Neural cell (in vitro differentiated cells): ENCODE data around the gene CPPED1. TPM values are rescaled to one million over a fixed set of nuclear protein-coding genes. Genes with fewer than 3 reads are reported as not detected.
"Not testable (repeated sequence)": the region's sequence is repeated elsewhere in the genome, so short reads cannot be mapped to it uniquely, and the experiment has no call there.

Source experiments
- H2AFZ ChIP-seq: fragments of 200-600, 300-800 bp; sonication (generic), shearing (Covaris generic); 2 replicates; pipeline ENCODE4 v1.6.0; 2014; ENCODE audit warnings: low read depth, mild to moderate bottlenecking, antibody characterized with exemption, low read length, moderate library complexity
- H3F3A ChIP-seq: fragments of 200-600 bp; shearing (Covaris generic); 2 replicates; pipeline ENCODE4 v1.6.1; 2016; ENCODE audit warnings: mild to moderate bottlenecking, moderate library complexity, mixed read lengths, antibody characterized with exemption, low read length; ENCODE audit not compliant: insufficient read depth, poor library complexity, severe bottlenecking
- H3K27ac ChIP-seq: fragments of 200-600, 300-800 bp; sonication (generic), shearing (Covaris generic); 2 replicates; pipeline ENCODE4 v1.5.1; 2014; ENCODE audit warnings: mild to moderate bottlenecking, low read length, moderate library complexity
- H3K27me3 ChIP-seq: fragments of 300-800, 200-600 bp; sonication (generic), shearing (Covaris generic); 2 replicates; pipeline ENCODE4 v1.6.0; 2014; ENCODE audit warnings: mild to moderate bottlenecking, low read depth, low read length, moderate library complexity; ENCODE audit not compliant: insufficient read depth
- H3K36me3 ChIP-seq: fragments of 300-800, 200-600 bp; sonication (generic), shearing (Covaris generic); 2 replicates; pipeline ENCODE4 v1.5.1; 2014; ENCODE audit warnings: mild to moderate bottlenecking, antibody characterized with exemption, low read length, moderate library complexity; ENCODE audit not compliant: insufficient read depth
- H3K4me2 ChIP-seq: fragments of 300-800, 200-600 bp; sonication (generic), shearing (Covaris generic); 2 replicates; pipeline ENCODE4 v1.6.0; 2014; ENCODE audit warnings: mild to moderate bottlenecking, low read length
- H3K4me3 ChIP-seq: fragments of 300-800, 200-600 bp; sonication (generic), shearing (Covaris generic); 2 replicates; pipeline ENCODE4 v1.5.1; 2014; ENCODE audit warnings: mild to moderate bottlenecking, low read length, moderate library complexity
- H3K79me2 ChIP-seq: fragments of 200-600 bp; shearing (Covaris generic); replicated peaks from 2 replicates; pipeline ENCODE4 v1.6.0; 2014; ENCODE audit warnings: mild to moderate bottlenecking, low read length, moderate library complexity; ENCODE audit not compliant: insufficient read depth
- H3K9ac ChIP-seq: fragments of 300-800, 200-600 bp; sonication (generic), shearing (Covaris generic); 2 replicates; pipeline ENCODE4 v1.6.1; 2016; ENCODE audit warnings: mild to moderate bottlenecking, low read length, mixed read lengths
- H3K9me2 ChIP-seq: fragments of 200-600 bp; shearing (Covaris generic); 2 replicates; pipeline ENCODE4 v1.6.1; 2016; ENCODE audit warnings: mild to moderate bottlenecking, low read length, mixed read lengths; ENCODE audit not compliant: insufficient read depth
- H3K9me3 ChIP-seq: fragments of 200-600, 300-800 bp; sonication (generic), shearing (Covaris generic); 2 replicates; pipeline ENCODE4 v1.6.1; 2016; ENCODE audit warnings: mild to moderate bottlenecking, mixed run types, low read length, moderate library complexity, mixed read lengths
- H4K20me1 ChIP-seq: fragments of 200-600 bp; shearing (Covaris generic); 2 replicates; pipeline ENCODE4 v1.6.1; 2016; ENCODE audit warnings: mild to moderate bottlenecking, mixed run types; ENCODE audit not compliant: insufficient read depth
- EP300 ChIP-seq: fragments of 450-650 bp; conservative IDR thresholded peaks from 2 replicates; pipeline ENCODE4 v1.6.1; 2014; ENCODE audit warnings: antibody characterized with exemption, mild to moderate bottlenecking, moderate library complexity; ENCODE audit not compliant: poor library complexity, severe bottlenecking
- EZH2 ChIP-seq: fragments of 200-600, 300-800 bp; shearing (Covaris generic), sonication (generic); IDR thresholded peaks from 2 replicates; pipeline ENCODE4 v1.6.1; 2014; ENCODE audit warnings: antibody characterized with exemption, low read length, borderline replicate concordance, mild to moderate bottlenecking; ENCODE audit not compliant: insufficient read depth, poor library complexity, severe bottlenecking
- POLR2AphosphoS5 ChIP-seq: IDR thresholded peaks from 2 replicates; pipeline ENCODE4 v1.6.1; 2012
- SMC3 ChIP-seq: fragments of 450-650 bp; conservative IDR thresholded peaks from 2 replicates; pipeline ENCODE4 v1.6.1; 2014; ENCODE audit warnings: antibody characterized with exemption, mild to moderate bottlenecking, moderate library complexity; ENCODE audit not compliant: poor library complexity
- TAF1 ChIP-seq: IDR thresholded peaks from 2 replicates; pipeline ENCODE4 v1.6.1; 2012; ENCODE audit warnings: low read depth
- polyA plus RNA-seq: library from polyadenylated mRNA; depleted of rRNA; stranded (reverse); fragments of >200 nt; gene quantifications from 2 replicates; pipeline ENCODE4 v1.2.3, GENCODE V29; 2014
- TF ChIP-seq, protein P1 (sequence below): fragments of 450-650 bp; IDR thresholded peaks from 2 replicates; pipeline ENCODE4 v1.5.1; 2014; ENCODE audit warnings: antibody characterized with exemption, mild to moderate bottlenecking, moderate library complexity; ENCODE audit not compliant: poor library complexity, severe bottlenecking
- TF ChIP-seq, protein P2 (sequence below): IDR thresholded peaks from 2 replicates; pipeline ENCODE4 v1.6.1; 2012; ENCODE audit warnings: borderline replicate concordance

Gene CPPED1
- polyA plus RNA-seq, 1 donor from 2014 or later = 2.5 TPM

DNA sequence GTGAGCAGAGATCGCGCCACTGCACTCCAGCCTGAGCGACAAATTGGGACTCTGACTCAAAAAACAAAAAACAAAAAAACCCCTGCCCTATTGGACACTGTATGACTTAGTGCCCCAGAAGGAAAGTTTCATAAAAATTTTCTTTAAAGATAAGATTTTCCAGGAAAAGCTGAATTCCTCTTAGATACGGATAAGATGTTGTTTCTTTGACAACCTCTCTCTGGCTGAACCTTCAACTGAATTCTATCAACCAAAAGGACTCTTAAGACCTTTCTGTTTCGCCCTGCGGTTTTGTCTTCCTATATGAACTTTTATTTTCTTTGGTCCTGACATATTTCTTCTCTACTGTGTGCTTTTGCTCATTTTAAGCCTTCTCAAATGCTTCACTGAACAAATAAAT, 35.8 kb downstream of the CPPED1 start:
- Histone ChIP-seq H3K4me2 (no peak overlapping the region), H3K27me3 (no peaks in the 10 kb centered on the region), H3K79me2 (no peaks in the 10 kb centered on the region), H3K9me3 (no peaks in the 10 kb centered on the region), H3F3A (no peaks in the 10 kb centered on the region), H3K27ac (no peak overlapping the region), H3K36me3 (no peaks in the 10 kb centered on the region), H3K4me3 (no peak overlapping the region), H4K20me1 (no peaks in the 10 kb centered on the region), H2AFZ (no peak overlapping the region), H3K9ac (no peak overlapping the region), H3K9me2 (no peaks in the 10 kb centered on the region)
- no peak for TF ChIP-seq SMC3

DNA sequence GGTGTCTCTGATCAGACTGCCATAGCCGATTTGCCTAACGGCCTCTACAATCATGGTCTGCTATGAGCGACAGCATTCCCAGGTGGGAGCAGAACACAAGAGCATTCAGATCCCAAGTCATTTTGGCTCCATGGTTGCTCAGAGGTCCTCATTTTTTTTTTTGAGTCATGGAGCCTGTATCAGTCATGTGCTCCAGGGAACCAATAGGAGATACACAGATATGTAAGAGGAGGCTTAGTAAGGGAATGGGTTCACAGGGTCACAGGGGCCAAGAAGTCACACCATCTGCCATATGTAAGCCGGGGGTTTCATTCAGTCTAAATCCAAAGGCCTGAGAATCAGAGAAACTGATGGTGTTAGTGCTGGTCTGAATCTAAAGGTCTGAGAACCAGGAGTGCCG, 36.8 kb downstream of the CPPED1 start:
- no peak overlapping the region for H3K27ac ChIP-seq
- no peaks in the 10 kb centered on the region for H3F3A ChIP-seq
- H3K9me2 ChIP-seq = no peaks in the 10 kb centered on the region
- no peaks in the 10 kb centered on the region for H3K79me2 ChIP-seq
- H3K27me3 ChIP-seq = no peaks in the 10 kb centered on the region
- no peak overlapping the region for H3K4me2 ChIP-seq
- no peaks in the 10 kb centered on the region for H3K9me3 ChIP-seq
- no peaks in the 10 kb centered on the region for H4K20me1 ChIP-seq
- H3K4me3 ChIP-seq = no peak overlapping the region
- H2AFZ ChIP-seq = no peak overlapping the region
- no peaks in the 10 kb centered on the region for H3K36me3 ChIP-seq
- no peak overlapping the region for H3K9ac ChIP-seq
- TF ChIP-seq TAF1 = no peak
- TF ChIP-seq EP300 = no peak

DNA sequence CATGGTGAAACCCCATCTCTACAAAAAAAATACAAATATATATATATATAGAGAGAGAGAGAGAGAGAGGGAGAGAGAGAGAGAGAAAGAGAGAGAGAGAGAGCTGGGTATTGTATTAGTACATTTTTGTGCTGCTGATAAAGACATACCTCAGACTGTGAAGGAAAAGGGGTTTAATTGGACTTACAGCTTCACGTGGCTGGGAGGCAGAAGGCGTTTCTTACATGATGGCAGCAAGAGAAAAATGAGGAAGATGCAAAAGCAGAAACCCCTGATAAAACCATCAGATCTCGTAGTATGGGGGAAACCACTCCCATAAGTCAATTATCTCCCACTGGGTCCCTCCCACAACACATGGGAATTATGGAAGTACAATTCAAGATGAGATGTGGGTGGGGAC, 37.5 kb downstream of the CPPED1 start:
- H3K4me3 ChIP-seq, H2AFZ ChIP-seq, H3K9ac ChIP-seq, H3K9me2 ChIP-seq, H3K27me3 ChIP-seq, H3K79me2 ChIP-seq, H4K20me1 ChIP-seq, H3K27ac ChIP-seq, H3F3A ChIP-seq, H3K36me3 ChIP-seq, H3K9me3 ChIP-seq, H3K4me2 ChIP-seq: not testable (repeated sequence)

DNA sequence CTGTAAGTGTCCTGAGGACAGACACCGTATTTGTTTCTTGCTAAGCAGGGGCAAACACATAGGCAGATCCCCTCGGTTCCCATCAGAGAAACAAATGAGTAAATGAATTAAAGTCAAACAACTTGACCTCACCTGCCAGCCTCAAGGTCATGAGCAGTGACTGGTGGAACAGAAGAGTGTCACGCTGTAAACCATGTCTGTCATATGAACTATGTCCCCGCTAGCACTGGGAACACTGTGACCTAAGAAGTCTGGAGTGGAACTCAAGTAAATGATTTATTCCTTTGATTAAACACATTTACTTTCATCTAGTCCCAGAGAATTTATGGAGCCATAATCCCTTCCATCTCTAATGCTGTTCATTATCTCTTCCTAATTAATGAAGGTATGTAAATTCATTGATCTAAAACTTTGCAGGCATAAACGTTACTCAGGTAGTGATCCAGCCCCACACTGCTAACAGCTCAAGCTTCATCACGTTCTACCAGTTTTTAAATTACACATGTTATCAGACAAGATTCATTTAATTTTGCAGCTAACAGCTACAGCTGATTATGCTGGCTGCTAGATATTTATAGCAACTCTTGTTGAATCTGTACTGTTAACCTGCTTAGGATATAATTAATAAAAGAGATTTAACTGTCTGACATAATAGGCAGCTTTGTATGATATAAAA, 38.7 kb downstream of the CPPED1 start:
- Histone ChIP-seq H3K9ac (no peak overlapping the region), H3K9me2 (no peaks in the 10 kb centered on the region), H3K9me3 (no peaks in the 10 kb centered on the region), H3K36me3 (no peaks in the 10 kb centered on the region), H3F3A (no peaks in the 10 kb centered on the region), H4K20me1 (no peaks in the 10 kb centered on the region), H3K27ac (no peak overlapping the region), H2AFZ (no peak overlapping the region), H3K4me3 (no peak overlapping the region), H3K27me3 (no peaks in the 10 kb centered on the region), H3K79me2 (no peaks in the 10 kb centered on the region), H3K4me2 (no peak overlapping the region)
- TF ChIP-seq EP300 = no peak
- no peak for TF ChIP-seq TAF1
- TF ChIP-seq POLR2AphosphoS5 = no peak
- TF ChIP-seq EZH2 = no peak
- TF ChIP-seq, protein P1, sequence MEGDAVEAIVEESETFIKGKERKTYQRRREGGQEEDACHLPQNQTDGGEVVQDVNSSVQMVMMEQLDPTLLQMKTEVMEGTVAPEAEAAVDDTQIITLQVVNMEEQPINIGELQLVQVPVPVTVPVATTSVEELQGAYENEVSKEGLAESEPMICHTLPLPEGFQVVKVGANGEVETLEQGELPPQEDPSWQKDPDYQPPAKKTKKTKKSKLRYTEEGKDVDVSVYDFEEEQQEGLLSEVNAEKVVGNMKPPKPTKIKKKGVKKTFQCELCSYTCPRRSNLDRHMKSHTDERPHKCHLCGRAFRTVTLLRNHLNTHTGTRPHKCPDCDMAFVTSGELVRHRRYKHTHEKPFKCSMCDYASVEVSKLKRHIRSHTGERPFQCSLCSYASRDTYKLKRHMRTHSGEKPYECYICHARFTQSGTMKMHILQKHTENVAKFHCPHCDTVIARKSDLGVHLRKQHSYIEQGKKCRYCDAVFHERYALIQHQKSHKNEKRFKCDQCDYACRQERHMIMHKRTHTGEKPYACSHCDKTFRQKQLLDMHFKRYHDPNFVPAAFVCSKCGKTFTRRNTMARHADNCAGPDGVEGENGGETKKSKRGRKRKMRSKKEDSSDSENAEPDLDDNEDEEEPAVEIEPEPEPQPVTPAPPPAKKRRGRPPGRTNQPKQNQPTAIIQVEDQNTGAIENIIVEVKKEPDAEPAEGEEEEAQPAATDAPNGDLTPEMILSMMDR = no peak
- TF ChIP-seq, protein P2, sequence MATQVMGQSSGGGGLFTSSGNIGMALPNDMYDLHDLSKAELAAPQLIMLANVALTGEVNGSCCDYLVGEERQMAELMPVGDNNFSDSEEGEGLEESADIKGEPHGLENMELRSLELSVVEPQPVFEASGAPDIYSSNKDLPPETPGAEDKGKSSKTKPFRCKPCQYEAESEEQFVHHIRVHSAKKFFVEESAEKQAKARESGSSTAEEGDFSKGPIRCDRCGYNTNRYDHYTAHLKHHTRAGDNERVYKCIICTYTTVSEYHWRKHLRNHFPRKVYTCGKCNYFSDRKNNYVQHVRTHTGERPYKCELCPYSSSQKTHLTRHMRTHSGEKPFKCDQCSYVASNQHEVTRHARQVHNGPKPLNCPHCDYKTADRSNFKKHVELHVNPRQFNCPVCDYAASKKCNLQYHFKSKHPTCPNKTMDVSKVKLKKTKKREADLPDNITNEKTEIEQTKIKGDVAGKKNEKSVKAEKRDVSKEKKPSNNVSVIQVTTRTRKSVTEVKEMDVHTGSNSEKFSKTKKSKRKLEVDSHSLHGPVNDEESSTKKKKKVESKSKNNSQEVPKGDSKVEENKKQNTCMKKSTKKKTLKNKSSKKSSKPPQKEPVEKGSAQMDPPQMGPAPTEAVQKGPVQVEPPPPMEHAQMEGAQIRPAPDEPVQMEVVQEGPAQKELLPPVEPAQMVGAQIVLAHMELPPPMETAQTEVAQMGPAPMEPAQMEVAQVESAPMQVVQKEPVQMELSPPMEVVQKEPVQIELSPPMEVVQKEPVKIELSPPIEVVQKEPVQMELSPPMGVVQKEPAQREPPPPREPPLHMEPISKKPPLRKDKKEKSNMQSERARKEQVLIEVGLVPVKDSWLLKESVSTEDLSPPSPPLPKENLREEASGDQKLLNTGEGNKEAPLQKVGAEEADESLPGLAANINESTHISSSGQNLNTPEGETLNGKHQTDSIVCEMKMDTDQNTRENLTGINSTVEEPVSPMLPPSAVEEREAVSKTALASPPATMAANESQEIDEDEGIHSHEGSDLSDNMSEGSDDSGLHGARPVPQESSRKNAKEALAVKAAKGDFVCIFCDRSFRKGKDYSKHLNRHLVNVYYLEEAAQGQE = no peak
